HepG2 (cell line): ENCODE data around the gene KATNAL2. TPM values are rescaled to one million over a fixed set of nuclear protein-coding genes. Genes with fewer than 3 reads are reported as not detected.

Experiments
- ATAC-seq: fragments of 200-7000 bp; cut with Tn5 transposase; 3 replicates; pipeline ENCODE4 v1.9.1; 2020; ENCODE audit warnings: mild to moderate bottlenecking, moderate library complexity
- BruUV-seq: library from RNA; stranded (reverse); fragments of 400-500 nt; replicated peaks from 2 replicates; lab custom pipeline; 2021; lab: Mats Ljungman, UMichigan
- CTCF ChIA-PET: fragments of 300-600 bp; formaldehyde crosslinking; extraction: SDS; loops from one replicate; lab custom pipeline; 2021; ENCODE audit warnings: low total read pairs, inconsistent platforms, low intra/inter-chr PET ratio; lab: Yijun Ruan, JAX
- POLR2A ChIA-PET: fragments of 350-600 bp; sonication (Branson Sonifier 250); formaldehyde crosslinking; loops from one replicate; lab custom pipeline; 2020; ENCODE audit warnings: antibody characterized with exemption, inconsistent platforms; lab: Yijun Ruan, JAX
- DNase-seq: peaks from one replicate; pipeline ENCODE4 v3.0.0-alpha.2; 2015; ENCODE audit warnings: low spot score
- FAIRE-seq: peaks from 3 replicates; lab custom pipeline; 2011; peaks lifted over from hg19 to GRCh38; lab: Jason Lieb, UNC
- H2AFZ ChIP-seq: one replicate; pipeline ENCODE4 v1.6.1; 2011; ENCODE audit warnings: low read length, inconsistent platforms
- H3K27ac ChIP-seq: fragments of 300-600 bp; 3 replicates; pipeline ENCODE4 v1.8.0; 2011; ENCODE audit warnings: mixed run types, mild to moderate bottlenecking, mixed read lengths, low read length, inconsistent platforms; ENCODE audit not compliant: insufficient read depth; ENCODE audit errors: extremely low read length
- H3K27me3 ChIP-seq, 2 experiments: fragments of 200-600 bp in 1 of 2; 2 replicates in 1 of 2; 3 replicates in 1 of 2; pipeline versions ENCODE4 v1.6.0 to v1.8.0; 2011; ENCODE audit warnings: low read length in 2 of 2, mild to moderate bottlenecking in 2 of 2, moderate library complexity in 2 of 2, inconsistent platforms in 1 of 2; ENCODE audit not compliant: insufficient read depth in 2 of 2, control insufficient read depth in 1 of 2
- H3K36me3 ChIP-seq, 2 experiments: fragments of 200-600 bp in 1 of 2; replicated peaks in 1 of 2; 2 replicates in 1 of 2; 3 replicates in 1 of 2; pipeline versions ENCODE4 v1.5.1 to v1.8.0; 2011; ENCODE audit warnings: low read length in 2 of 2, inconsistent platforms in 1 of 2; ENCODE audit not compliant: insufficient read depth in 2 of 2, control insufficient read depth in 1 of 2
- H3K4me1 ChIP-seq: 2 replicates; pipeline ENCODE4 v1.5.1; 2012; ENCODE audit warnings: low read length, inconsistent platforms; ENCODE audit not compliant: insufficient read depth
- H3K4me2 ChIP-seq: 2 replicates; pipeline ENCODE4 v1.6.0; 2011; ENCODE audit warnings: low read depth, low read length, inconsistent platforms
- H3K4me3 ChIP-seq, 3 experiments: fragments of 200-600 bp in 1 of 3; sonication (generic), shearing (Covaris generic) in 1 of 3; replicated peaks in 1 of 3; 2 replicates each; pipeline ENCODE4 v1.5.1; 2011 to 2016; ENCODE audit warnings: low read length in 3 of 3, inconsistent platforms in 2 of 3, low read depth in 2 of 3, mild to moderate bottlenecking in 2 of 3, control low read depth in 1 of 3, mixed read lengths in 1 of 3; ENCODE audit not compliant: insufficient read depth in 1 of 3
- H3K79me2 ChIP-seq: one replicate; pipeline ENCODE4 v1.6.1; 2011; ENCODE audit warnings: low read length, inconsistent platforms; ENCODE audit not compliant: insufficient read depth
- H3K9ac ChIP-seq: 2 replicates; pipeline ENCODE4 v1.6.0; 2011; ENCODE audit warnings: mild to moderate bottlenecking, low read depth, low read length, inconsistent platforms; ENCODE audit not compliant: insufficient read depth
- H3K9me3 ChIP-seq: 2 replicates; pipeline ENCODE4 v1.5.1; 2012; ENCODE audit warnings: mild to moderate bottlenecking, low read length
- H4K20me1 ChIP-seq: 2 replicates; pipeline ENCODE4 v1.6.0; 2011; ENCODE audit warnings: inconsistent platforms, mild to moderate bottlenecking, low read length, moderate library complexity; ENCODE audit not compliant: insufficient read depth
- HNRNPL ChIP-seq: fragments of 200-400 bp; formaldehyde crosslinking; IDR thresholded peaks from 2 replicates; pipeline ENCODE4 v1.6.1; 2017; ENCODE audit warnings: mild to moderate bottlenecking, low read depth, low read length
- IKZF4 ChIP-seq: sonication (generic); formaldehyde crosslinking; IDR thresholded peaks from 2 replicates; pipeline ENCODE4 v1.5.1; 2020; ENCODE audit warnings: borderline replicate concordance, mild to moderate bottlenecking, low read depth, missing genetic modification reagents; ENCODE audit errors: not compliant biosample characterization
- KDM1A ChIP-seq: IDR thresholded peaks from 2 replicates; pipeline ENCODE4 v1.6.1; 2016; ENCODE audit warnings: missing compliant biosample characterization
- MIER2 ChIP-seq: IDR thresholded peaks from 2 replicates; pipeline ENCODE4 v1.6.1; 2016; ENCODE audit warnings: missing biosample characterization, missing genetic modification reagents
- NCOA1 ChIP-seq: sonication (generic); formaldehyde crosslinking; IDR thresholded peaks from 2 replicates; pipeline ENCODE4 v1.9.0; 2021; ENCODE audit warnings: missing genetic modification reagents
- NFE2L2 ChIP-seq: fragments of 150-350 bp; IDR thresholded peaks from 2 replicates; pipeline ENCODE4 v1.6.1; 2014; ENCODE audit warnings: low read length
- SUZ12 ChIP-seq: fragments of 150-350 bp; IDR thresholded peaks from 2 replicates; pipeline ENCODE4 v1.6.1; 2014; ENCODE audit warnings: low read depth, low read length
- TSC22D2 ChIP-seq: sonication (generic); formaldehyde crosslinking; IDR thresholded peaks from 2 replicates; pipeline ENCODE4 v1.5.1; 2020; ENCODE audit warnings: missing genetic modification reagents, mild to moderate bottlenecking, borderline replicate concordance
- XBP1 ChIP-seq: sonication (generic); formaldehyde crosslinking; IDR thresholded peaks from 2 replicates; pipeline ENCODE4 v1.5.0; 2020; ENCODE audit warnings: missing genetic modification reagents
- ZNF263 ChIP-seq: sonication (generic); formaldehyde crosslinking; IDR thresholded peaks from 2 replicates; pipeline ENCODE4 v1.4.0; 2020; ENCODE audit warnings: missing genetic modification reagents
- ZNF552 ChIP-seq: sonication (generic); formaldehyde crosslinking; IDR thresholded peaks from 2 replicates; pipeline ENCODE4 v1.9.0; 2022; ENCODE audit warnings: missing genetic modification reagents, mild to moderate bottlenecking, borderline replicate concordance
- ZNF574 ChIP-seq: sonication (generic); formaldehyde crosslinking; IDR thresholded peaks from 2 replicates; pipeline ENCODE4 v1.4.0; 2020; ENCODE audit warnings: missing genetic modification reagents
- ZNF674 ChIP-seq: sonication (generic); formaldehyde crosslinking; IDR thresholded peaks from 2 replicates; pipeline ENCODE4 v1.5.0; 2020; ENCODE audit warnings: low read depth, mild to moderate bottlenecking, missing genetic modification reagents
- WGBS: methylation state at CpG from one replicate; pipeline ENCODE4 v1.1.6; 2017; ENCODE audit warnings: low lambda C conversion rate; 5-methylcytosine and 5-hydroxymethylcytosine counted together
- in situ Hi-C: cut with HindIII; loops from 2 replicates; pipeline ENCODE4 v1.10.0; 2017; ENCODE audit warnings: low pct_unique_long_range_greater_than_20kb; ENCODE audit not compliant: extremely low pct_ligation_motif_present
- intact Hi-C: fragments of 100-400 bp; cut with micrococcal nuclease; formaldehyde crosslinking; loops from one replicate; pipeline ENCODE4 v1.10.0; 2022; ENCODE audit not compliant: unreplicated experiment
- polyA plus RNA-seq, 8 experiments: library from polyadenylated mRNA; depleted of rRNA in 3 of 8; stranded (reverse) in 7 of 8; unstranded in 1 of 8; fragments of >200 nt; fragmentation: Illumina TruSeq in 4 of 8; extraction: Trizol in 4 of 8; gene quantifications; 2 replicates each; pipeline versions ENCODE4 v1.2.1 to v1.2.3, GENCODE V29; 2011 to 2016; ENCODE audit warnings: low read depth in 4 of 8, missing spikeins in 1 of 8, mixed read lengths in 1 of 8; ENCODE audit not compliant: insufficient read depth in 1 of 8
- total RNA-seq, 5 experiments: library from RNA; depleted of rRNA; stranded (reverse); fragments of >200 nt; fragmentation: Illumina TruSeq; extraction: Trizol; gene quantifications; 2 replicates each; pipeline ENCODE4 v1.2.3, GENCODE V29; 2016; ENCODE audit warnings: low read depth in 1 of 5
- TF ChIP-seq, protein P1 (sequence below): sonication (generic); formaldehyde crosslinking; IDR thresholded peaks from 2 replicates; pipeline ENCODE4 v1.9.0; 2021; ENCODE audit warnings: mild to moderate bottlenecking, missing genetic modification reagents
- TF ChIP-seq, protein P2 (sequence below): sonication (generic); formaldehyde crosslinking; IDR thresholded peaks from 2 replicates; pipeline ENCODE4 v1.4.0; 2020; ENCODE audit warnings: missing genetic modification reagents, borderline replicate concordance
- TF ChIP-seq, protein P3 (sequence below): IDR thresholded peaks from 2 replicates; pipeline ENCODE4 v1.6.1; 2016

KATNAL2 gene
- total and polyA plus RNA-seq, 2 of the 13 experiments (the other 11 are each of a cell fraction or from before 2014, with no cell fraction given) = not detected

GRCh38 chr18:47120428-47120827, 203.0 kb downstream of the KATNAL2 start:
- Histone ChIP-seq H3K9me3 (no peaks in the 10 kb centered on the region), H4K20me1 (no peaks in the 10 kb centered on the region), H3K4me1 (no peaks in the 10 kb centered on the region), H3K79me2 (no peaks in the 10 kb centered on the region), H3K27ac (no peak overlapping the region), H3K9ac (no peak overlapping the region), H2AFZ (no peak overlapping the region), H3K27me3 (no peaks in the 10 kb centered on the region), H3K36me3 (peaks cover 0 to 3% of the 10 kb centered on the region in 2 experiments; a peak in 2 of 5 replicates), H3K4me3 (no peak overlapping the region), H3K4me2 (no peak overlapping the region)
- POLR2A ChIA-PET = no interaction called here
- DNase-seq (no peak), ATAC-seq (no peak), FAIRE-seq (no peak)
- BruUV-seq = no TSS peak
- 98% methylated on average over 4 of the region's 4 CpGs for WGBS
- in situ Hi-C loops = no loop called here
- CTCF ChIA-PET = no interaction called here
- intact Hi-C loops = no loop called here
- no peak for TF ChIP-seq TSC22D2 (CRISPR knock-in tag)
- no peak for TF ChIP-seq ZNF552 (CRISPR knock-in tag)
- TF ChIP-seq MIER2 (CRISPR knock-in tag) = no peak
- TF ChIP-seq ZNF674 (CRISPR knock-in tag) = no peak
- TF ChIP-seq, protein P1, sequence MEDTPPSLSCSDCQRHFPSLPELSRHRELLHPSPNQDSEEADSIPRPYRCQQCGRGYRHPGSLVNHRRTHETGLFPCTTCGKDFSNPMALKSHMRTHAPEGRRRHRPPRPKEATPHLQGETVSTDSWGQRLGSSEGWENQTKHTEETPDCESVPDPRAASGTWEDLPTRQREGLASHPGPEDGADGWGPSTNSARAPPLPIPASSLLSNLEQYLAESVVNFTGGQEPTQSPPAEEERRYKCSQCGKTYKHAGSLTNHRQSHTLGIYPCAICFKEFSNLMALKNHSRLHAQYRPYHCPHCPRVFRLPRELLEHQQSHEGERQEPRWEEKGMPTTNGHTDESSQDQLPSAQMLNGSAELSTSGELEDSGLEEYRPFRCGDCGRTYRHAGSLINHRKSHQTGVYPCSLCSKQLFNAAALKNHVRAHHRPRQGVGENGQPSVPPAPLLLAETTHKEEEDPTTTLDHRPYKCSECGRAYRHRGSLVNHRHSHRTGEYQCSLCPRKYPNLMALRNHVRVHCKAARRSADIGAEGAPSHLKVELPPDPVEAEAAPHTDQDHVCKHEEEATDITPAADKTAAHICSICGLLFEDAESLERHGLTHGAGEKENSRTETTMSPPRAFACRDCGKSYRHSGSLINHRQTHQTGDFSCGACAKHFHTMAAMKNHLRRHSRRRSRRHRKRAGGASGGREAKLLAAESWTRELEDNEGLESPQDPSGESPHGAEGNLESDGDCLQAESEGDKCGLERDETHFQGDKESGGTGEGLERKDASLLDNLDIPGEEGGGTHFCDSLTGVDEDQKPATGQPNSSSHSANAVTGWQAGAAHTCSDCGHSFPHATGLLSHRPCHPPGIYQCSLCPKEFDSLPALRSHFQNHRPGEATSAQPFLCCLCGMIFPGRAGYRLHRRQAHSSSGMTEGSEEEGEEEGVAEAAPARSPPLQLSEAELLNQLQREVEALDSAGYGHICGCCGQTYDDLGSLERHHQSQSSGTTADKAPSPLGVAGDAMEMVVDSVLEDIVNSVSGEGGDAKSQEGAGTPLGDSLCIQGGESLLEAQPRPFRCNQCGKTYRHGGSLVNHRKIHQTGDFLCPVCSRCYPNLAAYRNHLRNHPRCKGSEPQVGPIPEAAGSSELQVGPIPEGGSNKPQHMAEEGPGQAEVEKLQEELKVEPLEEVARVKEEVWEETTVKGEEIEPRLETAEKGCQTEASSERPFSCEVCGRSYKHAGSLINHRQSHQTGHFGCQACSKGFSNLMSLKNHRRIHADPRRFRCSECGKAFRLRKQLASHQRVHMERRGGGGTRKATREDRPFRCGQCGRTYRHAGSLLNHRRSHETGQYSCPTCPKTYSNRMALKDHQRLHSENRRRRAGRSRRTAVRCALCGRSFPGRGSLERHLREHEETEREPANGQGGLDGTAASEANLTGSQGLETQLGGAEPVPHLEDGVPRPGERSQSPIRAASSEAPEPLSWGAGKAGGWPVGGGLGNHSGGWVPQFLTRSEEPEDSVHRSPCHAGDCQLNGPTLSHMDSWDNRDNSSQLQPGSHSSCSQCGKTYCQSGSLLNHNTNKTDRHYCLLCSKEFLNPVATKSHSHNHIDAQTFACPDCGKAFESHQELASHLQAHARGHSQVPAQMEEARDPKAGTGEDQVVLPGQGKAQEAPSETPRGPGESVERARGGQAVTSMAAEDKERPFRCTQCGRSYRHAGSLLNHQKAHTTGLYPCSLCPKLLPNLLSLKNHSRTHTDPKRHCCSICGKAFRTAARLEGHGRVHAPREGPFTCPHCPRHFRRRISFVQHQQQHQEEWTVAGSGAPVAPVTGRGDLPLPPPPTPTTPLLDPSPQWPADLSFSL (CRISPR knock-in tag) = no peak
- no peak for TF ChIP-seq HNRNPL
- TF ChIP-seq NCOA1 (CRISPR knock-in tag) = no peak
- TF ChIP-seq IKZF4 (CRISPR knock-in tag) = no peak
- no peak for TF ChIP-seq KDM1A
- TF ChIP-seq XBP1 (CRISPR knock-in tag) = no peak
- TF ChIP-seq, protein P2, sequence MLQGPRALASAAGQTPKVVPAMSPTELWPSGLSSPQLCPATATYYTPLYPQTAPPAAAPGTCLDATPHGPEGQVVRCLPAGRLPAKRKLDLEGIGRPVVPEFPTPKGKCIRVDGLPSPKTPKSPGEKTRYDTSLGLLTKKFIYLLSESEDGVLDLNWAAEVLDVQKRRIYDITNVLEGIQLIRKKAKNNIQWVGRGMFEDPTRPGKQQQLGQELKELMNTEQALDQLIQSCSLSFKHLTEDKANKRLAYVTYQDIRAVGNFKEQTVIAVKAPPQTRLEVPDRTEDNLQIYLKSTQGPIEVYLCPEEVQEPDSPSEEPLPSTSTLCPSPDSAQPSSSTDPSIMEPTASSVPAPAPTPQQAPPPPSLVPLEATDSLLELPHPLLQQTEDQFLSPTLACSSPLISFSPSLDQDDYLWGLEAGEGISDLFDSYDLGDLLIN (CRISPR knock-in tag) = no peak
- no peak for TF ChIP-seq SUZ12
- no peak for TF ChIP-seq ZNF263 (CRISPR knock-in tag)
- TF ChIP-seq ZNF574 (CRISPR knock-in tag) = no peak
- TF ChIP-seq, protein P3, sequence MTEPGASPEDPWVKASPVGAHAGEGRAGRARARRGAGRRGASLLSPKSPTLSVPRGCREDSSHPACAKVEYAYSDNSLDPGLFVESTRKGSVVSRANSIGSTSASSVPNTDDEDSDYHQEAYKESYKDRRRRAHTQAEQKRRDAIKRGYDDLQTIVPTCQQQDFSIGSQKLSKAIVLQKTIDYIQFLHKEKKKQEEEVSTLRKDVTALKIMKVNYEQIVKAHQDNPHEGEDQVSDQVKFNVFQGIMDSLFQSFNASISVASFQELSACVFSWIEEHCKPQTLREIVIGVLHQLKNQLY (CRISPR knock-in tag) = no peak
- TF ChIP-seq NFE2L2 = no peak
